ENCODE measurements around the gene SERTAD3.

- TF ChIP-seq REST (IDR thresholded peaks at IDR 0.05; ENCODE audit: insufficient read depth in 1 of 2, low read depth in 2 of 2, low read length in 2 of 2): no peak
- no peak for TF ChIP-seq TAF1 (IDR thresholded peaks at IDR 0.05; ENCODE audit: borderline replicate concordance, insufficient read depth, low read length)
- no peak for TF ChIP-seq SIN3A (IDR thresholded peaks at IDR 0.05; ENCODE audit: borderline replicate concordance, insufficient read depth, low read length)
- no peak for TF ChIP-seq POLR2AphosphoS5 (IDR thresholded peaks at IDR 0.05; ENCODE audit: low read depth, low read length)
- TF ChIP-seq FOXP2 (optimal IDR thresholded peaks at IDR 0.05; ENCODE audit: borderline replicate concordance, extremely low read depth, extremely low read length, insufficient read depth): no peak
These were observed 25.0 kb downstream of the SERTAD3 start for GRCh38 chr19:40419066-40419612.

Data from PFSK-1 (cell line).